ENCODE measurements around the gene DLL4.

DNA sequence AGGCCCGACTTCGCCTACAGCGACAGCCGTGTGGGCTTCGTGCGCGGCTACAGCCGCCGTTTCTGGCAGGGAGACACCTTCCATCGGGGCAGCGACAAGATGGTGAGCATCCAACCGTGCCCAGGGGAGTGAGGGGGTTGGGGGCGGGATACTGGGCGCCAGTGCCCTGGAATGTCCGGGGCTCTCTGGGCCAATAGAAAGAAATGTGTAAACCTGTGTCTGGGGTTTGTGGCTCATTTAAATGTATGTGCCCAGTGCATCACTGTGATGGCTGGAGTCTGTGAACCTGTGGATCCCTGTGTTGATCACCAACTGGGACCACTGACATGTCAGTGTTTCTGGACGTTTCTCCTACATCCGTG, 24.6 kb downstream of the DLL4 start:
- TF ChIP-seq, protein P1, sequence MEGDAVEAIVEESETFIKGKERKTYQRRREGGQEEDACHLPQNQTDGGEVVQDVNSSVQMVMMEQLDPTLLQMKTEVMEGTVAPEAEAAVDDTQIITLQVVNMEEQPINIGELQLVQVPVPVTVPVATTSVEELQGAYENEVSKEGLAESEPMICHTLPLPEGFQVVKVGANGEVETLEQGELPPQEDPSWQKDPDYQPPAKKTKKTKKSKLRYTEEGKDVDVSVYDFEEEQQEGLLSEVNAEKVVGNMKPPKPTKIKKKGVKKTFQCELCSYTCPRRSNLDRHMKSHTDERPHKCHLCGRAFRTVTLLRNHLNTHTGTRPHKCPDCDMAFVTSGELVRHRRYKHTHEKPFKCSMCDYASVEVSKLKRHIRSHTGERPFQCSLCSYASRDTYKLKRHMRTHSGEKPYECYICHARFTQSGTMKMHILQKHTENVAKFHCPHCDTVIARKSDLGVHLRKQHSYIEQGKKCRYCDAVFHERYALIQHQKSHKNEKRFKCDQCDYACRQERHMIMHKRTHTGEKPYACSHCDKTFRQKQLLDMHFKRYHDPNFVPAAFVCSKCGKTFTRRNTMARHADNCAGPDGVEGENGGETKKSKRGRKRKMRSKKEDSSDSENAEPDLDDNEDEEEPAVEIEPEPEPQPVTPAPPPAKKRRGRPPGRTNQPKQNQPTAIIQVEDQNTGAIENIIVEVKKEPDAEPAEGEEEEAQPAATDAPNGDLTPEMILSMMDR (IDR thresholded peaks at IDR 0.05; ENCODE audit: low read depth, low read length): no peak
- TF ChIP-seq POLR2A (IDR thresholded peaks at IDR 0.05; ENCODE audit: extremely low read depth, insufficient read length): no peak
